Occipital lobe (tissue), 2 donors: ENCODE data around the gene CLRN3. TPM values are rescaled to one million over a fixed set of nuclear protein-coding genes. Genes with fewer than 3 reads are reported as not detected.

Experiments used
- DNase-seq: peaks from one replicate; lab custom pipeline; 2025; lab: John Stamatoyannopoulos, UW
- total RNA-seq: library from RNA; depleted of rRNA; stranded (reverse); fragments of >200 nt; gene quantifications from one replicate; pipeline ENCODE4 v1.2.3, GENCODE V29; 2014

The CLRN3 gene
- total RNA-seq, 1 donor from 2014 or later, result 0.62 TPM

- DNase-seq, result no peak
Observed at GRCh38 chr10:127874671-127875448, 17.9 kb downstream of the CLRN3 start.

- no peak for DNase-seq
Observed at GRCh38 chr10:127873901-127874470, 18.8 kb downstream of the CLRN3 start.

- DNase-seq, result no peak
Observed at GRCh38 chr10:127872871-127873600, 19.7 kb downstream of the CLRN3 start.

GRCh38 chr10:127872011-127872761, 20.6 kb downstream of the CLRN3 start:
- peak; percentile 21 for DNase-seq

- no peak for DNase-seq
Observed at GRCh38 chr10:127871631-127872010, 21.1 kb downstream of the CLRN3 start.

- DNase-seq, result no peak
Observed at GRCh38 chr10:127869329-127869728, 23.4 kb downstream of the CLRN3 start.

GRCh38 chr10:127867805-127868204, 24.9 kb downstream of the CLRN3 start:
- no peak for DNase-seq

GRCh38 chr10:127866276-127867013, 26.3 kb downstream of the CLRN3 start:
- no peak for DNase-seq

GRCh38 chr10:127863231-127863825, 29.4 kb downstream of the CLRN3 start:
- DNase-seq, result no peak

- DNase-seq, result no peak
Observed at GRCh38 chr10:127860592-127860991, 32.1 kb downstream of the CLRN3 start.

GRCh38 chr10:127855976-127856375, 36.8 kb downstream of the CLRN3 start:
- no peak for DNase-seq

GRCh38 chr10:127855591-127855881, 37.2 kb downstream of the CLRN3 start:
- DNase-seq, result no peak

GRCh38 chr10:127854769-127855590, 37.8 kb downstream of the CLRN3 start:
- DNase-seq, result no peak

- DNase-seq, result peak; percentile 71
Observed at GRCh38 chr10:127853868-127854768, 38.6 kb downstream of the CLRN3 start.

GRCh38 chr10:127852456-127852855, 40.3 kb downstream of the CLRN3 start:
- DNase-seq, result no peak

- DNase-seq, result no peak
Observed at GRCh38 chr10:127851661-127852194, 41.0 kb downstream of the CLRN3 start.

GRCh38 chr10:127850944-127851343, 41.8 kb downstream of the CLRN3 start:
- DNase-seq, result no peak

- no peak for DNase-seq
Observed at GRCh38 chr10:127849921-127850320, 42.8 kb downstream of the CLRN3 start.

GRCh38 chr10:127849224-127849623, 43.5 kb downstream of the CLRN3 start:
- no peak for DNase-seq
